Hippocampal formation (tissue), 2 donors: ENCODE data around the gene TTC7B.

Experiments
- DNase-seq, 2 donors: peaks; one replicate each; lab custom pipeline; 2025; lab: John Stamatoyannopoulos, UW

TTC7B gene

GRCh38 chr14:90674716-90675115, 141.5 kb downstream of the TTC7B start:
- no peak for DNase-seq

GRCh38 chr14:90674043-90674670, 142.1 kb downstream of the TTC7B start:
- DNase-seq, result peak in 1 of 2 donors; percentile 16

GRCh38 chr14:90671382-90672234, 144.6 kb downstream of the TTC7B start:
- peak in 1 of 2 donors; percentile 37 for DNase-seq

GRCh38 chr14:90669731-90670130, 146.5 kb downstream of the TTC7B start:
- DNase-seq, result no peak

- DNase-seq, result no peak
These were observed 149.7 kb downstream of the TTC7B start for GRCh38 chr14:90666571-90666970.

- DNase-seq, result no peak
These were observed 150.8 kb downstream of the TTC7B start for GRCh38 chr14:90665321-90666000.

GRCh38 chr14:90664911-90665310, 151.3 kb downstream of the TTC7B start:
- DNase-seq, result no peak

GRCh38 chr14:90663680-90664079, 152.6 kb downstream of the TTC7B start:
- DNase-seq, result no peak

- no peak for DNase-seq
These were observed 153.1 kb downstream of the TTC7B start for GRCh38 chr14:90663140-90663539.

GRCh38 chr14:90661866-90662265, 154.4 kb downstream of the TTC7B start:
- DNase-seq, result no peak

- peak in 1 of 2 donors; percentile 27 for DNase-seq
These were observed 155.2 kb downstream of the TTC7B start for GRCh38 chr14:90660865-90661570.

- DNase-seq, result no peak
These were observed 157.1 kb downstream of the TTC7B start for GRCh38 chr14:90659156-90659555.

GRCh38 chr14:90658541-90658967, 157.7 kb downstream of the TTC7B start:
- DNase-seq, result no peak

GRCh38 chr14:90656973-90657372, 159.3 kb downstream of the TTC7B start:
- peak in 1 of 2 donors; percentile 40 for DNase-seq

- DNase-seq, result no peak
These were observed 160.4 kb downstream of the TTC7B start for GRCh38 chr14:90655829-90656228.

- DNase-seq, result no peak
These were observed 161.4 kb downstream of the TTC7B start for GRCh38 chr14:90654831-90655276.

- no peak for DNase-seq
These were observed 163.6 kb downstream of the TTC7B start for GRCh38 chr14:90652626-90653025.

- no peak for DNase-seq
These were observed 164.2 kb downstream of the TTC7B start for GRCh38 chr14:90651976-90652560.

- peak in 1 of 2 donors; percentile 31 for DNase-seq
These were observed 164.9 kb downstream of the TTC7B start for GRCh38 chr14:90651271-90651804.

- DNase-seq, result no peak
These were observed 166.6 kb downstream of the TTC7B start for GRCh38 chr14:90649557-90650135.

GRCh38 chr14:90649083-90649482, 167.1 kb downstream of the TTC7B start:
- DNase-seq, result no peak
